HUES48 (cell line): Measurements from ENCODE around the gene OLFM1.

Source experiments
- H3K27ac ChIP-seq: one replicate; pipeline ENCODE4 v1.7.0; 2013; ENCODE audit warnings: low read depth, low read length, inconsistent platforms
- H3K27me3 ChIP-seq: 2 replicates; pipeline ENCODE4 v1.6.1; 2013; ENCODE audit warnings: mild to moderate bottlenecking, low read length; ENCODE audit not compliant: control insufficient read depth, insufficient read depth
- H3K36me3 ChIP-seq: 2 replicates; pipeline ENCODE4 v1.6.1; 2013; ENCODE audit warnings: low read length; ENCODE audit not compliant: control insufficient read depth, insufficient read depth
- H3K4me1 ChIP-seq: 2 replicates; pipeline ENCODE4 v1.6.1; 2013; ENCODE audit warnings: mild to moderate bottlenecking, low read length; ENCODE audit not compliant: control insufficient read depth, insufficient read depth
- H3K4me3 ChIP-seq: 2 replicates; pipeline ENCODE4 v1.5.1; 2013; ENCODE audit warnings: mild to moderate bottlenecking, low read depth, low read length
- H3K9ac ChIP-seq: 2 replicates; pipeline ENCODE4 v1.6.1; 2013; ENCODE audit warnings: mild to moderate bottlenecking, low read depth, low read length, moderate library complexity
- H3K9me3 ChIP-seq: 2 replicates; pipeline ENCODE4 v1.6.1; 2013; ENCODE audit warnings: low read length; ENCODE audit not compliant: control insufficient read depth, insufficient read depth

Gene OLFM1

DNA sequence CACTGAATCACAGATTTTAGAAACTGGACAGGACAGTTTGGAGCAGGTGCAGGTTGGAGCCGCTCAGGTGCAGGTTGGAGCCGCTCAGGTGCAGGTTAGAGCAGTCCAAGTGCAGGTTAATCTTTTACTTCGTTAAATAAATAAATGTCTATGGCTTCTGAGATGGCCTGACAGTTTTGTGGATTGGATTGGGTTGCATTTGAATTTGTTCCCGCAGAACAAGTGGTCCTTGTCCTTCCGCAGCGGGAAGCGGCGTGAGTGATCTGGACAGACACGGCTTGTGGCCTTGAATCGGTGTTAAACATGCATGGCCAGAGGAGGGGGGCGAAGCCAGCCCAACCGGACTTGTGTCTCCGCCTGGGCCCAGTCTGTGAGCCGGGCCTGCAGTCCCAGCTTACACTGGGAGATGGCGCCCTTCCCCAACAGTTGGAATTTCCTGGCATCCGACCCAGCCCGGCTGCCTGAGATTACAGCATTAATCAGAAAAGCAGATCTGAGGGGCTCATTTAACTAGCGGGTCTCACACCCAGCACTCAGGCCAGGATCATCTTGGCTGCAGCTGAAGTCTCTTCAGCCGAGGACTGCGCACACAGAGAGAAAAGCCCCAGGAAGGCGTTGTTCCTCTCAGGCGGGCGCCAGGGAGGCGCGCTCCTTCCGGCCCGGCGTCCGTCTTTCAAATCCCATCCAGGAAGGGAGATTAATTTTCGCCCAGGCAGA, 1.5 kb upstream of the OLFM1 start:
- no peak overlapping the region; the same call in 1 of the 2 replicates for H3K4me3 ChIP-seq
- peaks cover 9% of the 10 kb centered on the region for H3K36me3 ChIP-seq
- H3K4me1 ChIP-seq: peaks cover 6% of the 10 kb centered on the region
- H3K9ac ChIP-seq: no peak overlapping the region
- H3K9me3 ChIP-seq: no peaks in the 10 kb centered on the region
- H3K27me3 ChIP-seq: peaks cover 26% of the 10 kb centered on the region
- H3K27ac ChIP-seq: no peak overlapping the region

DNA sequence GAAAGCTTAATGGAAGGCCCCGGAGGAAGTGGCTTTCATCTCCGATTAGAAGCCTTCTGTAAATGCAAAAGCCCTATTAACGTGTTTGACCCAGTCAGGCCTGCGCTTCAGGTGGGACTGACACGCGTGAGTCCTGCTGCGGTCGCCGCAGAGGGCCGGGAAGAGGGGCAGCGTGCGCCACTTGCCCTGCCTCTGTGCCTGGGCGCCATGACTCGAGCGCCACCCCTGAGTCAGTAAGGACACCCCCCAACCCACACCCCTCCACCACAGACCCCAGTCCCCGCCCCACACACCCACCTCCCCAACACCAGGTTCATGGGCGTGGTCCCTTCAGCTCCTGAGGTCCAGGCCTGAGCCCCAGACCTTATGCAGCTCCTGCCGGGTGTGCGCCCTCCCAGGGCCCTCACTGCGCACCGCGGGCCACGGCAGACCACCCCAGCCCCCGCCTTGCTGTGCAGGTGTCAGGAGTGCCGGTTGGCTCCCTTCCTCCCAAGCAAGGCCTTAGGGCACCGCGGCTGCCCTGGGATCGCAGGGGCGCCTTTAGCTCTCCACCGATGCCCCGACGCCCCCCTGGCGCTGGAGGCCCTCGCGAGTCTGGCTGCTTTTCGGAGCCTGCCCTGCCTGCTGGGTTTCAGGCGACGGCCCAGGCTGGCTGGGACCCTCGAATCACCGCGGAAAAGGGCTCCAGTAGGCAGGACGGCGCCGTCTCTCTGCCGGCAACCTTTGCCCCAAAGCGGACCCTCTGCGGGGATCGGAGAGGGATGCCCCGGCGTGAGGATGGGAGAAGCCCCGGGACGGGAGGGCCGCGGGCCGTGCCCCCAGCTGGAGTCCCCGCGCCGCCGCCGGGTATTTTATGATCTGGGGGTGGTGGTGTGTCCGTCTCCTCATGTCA, 625 bp upstream of the OLFM1 start:
- Histone ChIP-seq H3K27ac (no peak overlapping the region), H3K36me3 (peaks cover 16% of the 10 kb centered on the region), H3K4me1 (peaks cover 6% of the 10 kb centered on the region), H3K4me3 (peak overlapping the region; percentile 53), H3K27me3 (peaks cover 26% of the 10 kb centered on the region), H3K9ac (no peak overlapping the region), H3K9me3 (no peaks in the 10 kb centered on the region)

DNA sequence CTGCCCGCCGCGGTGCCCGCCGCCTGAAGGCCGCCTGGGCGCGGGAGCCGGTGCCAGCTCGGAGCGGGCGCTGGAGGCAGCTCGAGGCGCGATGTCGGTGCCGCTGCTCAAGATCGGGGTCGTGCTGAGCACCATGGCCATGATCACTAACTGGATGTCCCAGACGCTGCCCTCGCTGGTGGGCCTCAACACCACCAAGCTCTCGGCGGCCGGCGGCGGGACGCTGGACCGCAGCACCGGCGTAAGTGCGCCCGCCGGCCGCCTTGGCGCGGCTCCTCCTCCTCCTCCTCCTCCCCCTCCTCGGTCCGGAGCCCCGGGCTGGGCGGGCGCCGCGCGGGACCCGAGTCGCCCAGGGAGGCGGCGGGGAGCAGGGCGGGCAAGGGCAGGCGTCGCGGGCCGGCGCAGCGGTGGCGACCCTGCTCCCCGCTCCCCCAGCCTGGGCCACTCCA, 455 bp downstream of the OLFM1 start:
- Histone ChIP-seq H3K4me1 (peaks cover 6% of the 10 kb centered on the region), H3K9ac (no peak overlapping the region), H3K36me3 (peaks cover 18% of the 10 kb centered on the region), H3K27ac (no peak overlapping the region), H3K9me3 (no peaks in the 10 kb centered on the region), H3K27me3 (peaks cover 26% of the 10 kb centered on the region), H3K4me3 (peak overlapping the region; percentile 57)

DNA sequence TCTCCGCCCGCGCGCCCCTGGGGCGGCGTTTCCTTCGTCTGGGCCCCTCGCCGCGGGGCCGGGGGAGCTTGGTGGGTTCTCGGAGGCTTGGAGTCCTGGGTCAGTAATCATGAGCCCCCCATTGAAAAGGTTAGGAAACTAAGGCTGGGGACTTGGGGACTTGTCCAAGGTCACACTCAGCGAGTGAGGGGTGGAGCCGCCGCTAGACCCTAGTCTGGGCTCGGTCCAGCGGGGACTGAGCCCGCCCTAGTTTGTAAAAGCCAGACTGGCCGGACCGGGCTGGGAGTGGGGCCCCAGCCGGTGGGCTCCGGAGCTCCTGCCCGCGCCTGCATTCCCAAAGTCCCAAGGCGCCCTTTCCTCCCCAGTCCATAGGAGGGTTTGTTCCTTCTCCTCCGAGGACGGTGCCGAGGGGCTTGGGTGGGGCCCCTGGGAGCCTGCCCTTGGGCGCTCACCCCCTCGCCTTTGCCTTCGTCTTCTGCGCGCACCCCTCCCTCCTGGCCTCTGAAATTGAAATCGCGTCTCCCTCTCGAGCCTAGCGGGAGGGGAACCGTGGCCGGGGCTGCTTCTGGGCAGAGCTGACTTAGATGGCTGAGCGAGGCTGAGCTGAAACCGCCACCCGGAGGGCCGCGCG, 995 bp downstream of the OLFM1 start:
- H3K9ac ChIP-seq: no peak overlapping the region
- peaks cover 26% of the 10 kb centered on the region for H3K27me3 ChIP-seq
- peak overlapping the region; percentile 57 for H3K4me3 ChIP-seq
- peaks cover 21% of the 10 kb centered on the region for H3K36me3 ChIP-seq
- H3K27ac ChIP-seq: no peak overlapping the region
- no peaks in the 10 kb centered on the region for H3K9me3 ChIP-seq
- peaks cover 6% of the 10 kb centered on the region for H3K4me1 ChIP-seq

DNA sequence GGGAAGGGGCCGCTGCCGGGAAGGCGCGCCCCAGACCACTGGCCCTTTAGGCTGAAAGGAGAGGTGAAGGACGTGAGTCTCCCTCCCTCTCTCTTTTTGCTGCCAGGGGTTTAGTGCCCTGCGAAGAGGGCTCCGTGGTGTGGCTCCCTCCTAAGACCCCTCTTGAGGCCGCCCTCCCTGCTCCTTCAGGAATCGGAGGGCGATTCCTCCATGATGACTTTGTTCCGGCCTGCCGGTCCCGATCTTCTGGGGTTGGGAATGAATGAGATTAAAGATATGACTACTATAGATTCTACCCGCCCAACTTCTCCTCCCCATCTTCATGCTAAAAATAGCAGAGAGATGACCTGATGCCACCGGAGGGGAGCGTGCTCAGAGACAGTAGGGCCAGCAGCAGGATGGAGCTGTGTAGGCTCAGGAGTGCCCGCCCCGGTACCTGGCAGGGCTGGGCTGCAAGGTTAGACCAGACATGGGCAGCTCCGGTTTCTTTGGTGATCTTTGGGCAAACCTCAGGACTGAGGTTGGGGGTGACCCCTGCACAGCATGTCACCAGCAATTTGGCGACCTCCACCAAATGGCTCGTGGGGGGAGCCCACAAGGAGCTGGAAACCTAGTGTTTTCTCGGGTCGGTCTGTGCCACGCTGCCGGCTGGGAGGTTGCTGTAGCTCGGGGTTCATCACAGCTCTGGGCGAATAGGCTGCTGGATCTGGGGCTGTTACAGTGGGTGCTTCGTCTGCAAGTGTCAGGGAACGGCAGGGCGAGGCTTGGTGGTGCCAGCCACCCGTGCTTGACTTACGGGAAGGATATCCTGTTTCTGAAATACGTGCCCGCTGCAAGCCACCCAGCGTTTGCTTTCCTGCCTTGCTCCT, 1.7 kb downstream of the OLFM1 start:
- Histone ChIP-seq H3K36me3 (peaks cover 24% of the 10 kb centered on the region), H3K4me1 (peaks cover 6% of the 10 kb centered on the region), H3K9me3 (no peaks in the 10 kb centered on the region), H3K27me3 (peaks cover 26% of the 10 kb centered on the region), H3K4me3 (peak overlapping the region; percentile 57), H3K27ac (no peak overlapping the region), H3K9ac (no peak overlapping the region)

DNA sequence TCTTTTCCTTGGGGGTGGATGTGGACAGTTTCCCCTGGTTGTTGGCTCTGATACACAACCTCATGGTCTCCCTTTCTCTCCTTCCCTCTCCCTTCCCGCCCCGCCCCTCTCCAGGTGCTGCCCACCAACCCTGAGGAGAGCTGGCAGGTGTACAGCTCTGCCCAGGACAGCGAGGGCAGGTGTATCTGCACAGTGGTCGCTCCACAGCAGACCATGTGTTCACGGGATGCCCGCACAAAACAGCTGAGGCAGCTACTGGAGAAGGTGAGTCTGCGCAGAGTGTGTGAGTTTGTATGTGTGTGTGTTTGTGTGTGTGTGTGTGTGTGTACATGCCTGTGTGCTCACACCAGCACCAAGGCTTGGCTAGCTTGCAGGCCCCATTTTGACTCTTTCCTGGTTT, 2.6 kb downstream of the OLFM1 start:
- H3K36me3 ChIP-seq: peaks cover 25% of the 10 kb centered on the region
- no peak overlapping the region for H3K27ac ChIP-seq
- H3K4me1 ChIP-seq: peaks cover 6% of the 10 kb centered on the region
- no peak overlapping the region for H3K9ac ChIP-seq
- H3K27me3 ChIP-seq: peaks cover 26% of the 10 kb centered on the region
- no peaks in the 10 kb centered on the region for H3K9me3 ChIP-seq
- H3K4me3 ChIP-seq: no peak overlapping the region

DNA sequence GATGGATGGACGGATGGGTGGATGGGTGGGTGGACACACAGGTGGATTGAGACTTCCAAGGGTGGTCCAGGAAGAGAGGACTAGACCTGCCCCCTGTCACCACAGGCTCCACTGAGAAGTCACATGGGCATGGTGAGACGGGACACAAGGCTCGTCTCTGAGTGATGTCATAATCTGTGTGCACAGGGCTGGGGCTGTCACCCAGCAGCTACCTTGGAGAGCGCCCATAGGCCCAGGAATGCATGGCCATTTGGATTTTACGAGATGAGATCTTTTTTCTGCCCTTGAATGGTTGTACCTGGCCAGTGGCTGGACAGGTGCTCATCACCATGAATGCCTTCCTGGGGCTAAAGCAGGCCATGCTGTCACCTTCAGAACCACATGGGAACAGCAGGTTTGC, 3.1 kb downstream of the OLFM1 start:
- H3K36me3 ChIP-seq: peaks cover 26% of the 10 kb centered on the region
- no peak overlapping the region for H3K4me3 ChIP-seq
- H3K9me3 ChIP-seq: no peaks in the 10 kb centered on the region
- no peak overlapping the region for H3K27ac ChIP-seq
- H3K4me1 ChIP-seq: peaks cover 6% of the 10 kb centered on the region
- H3K27me3 ChIP-seq: peaks cover 26% of the 10 kb centered on the region
- H3K9ac ChIP-seq: no peak overlapping the region

DNA sequence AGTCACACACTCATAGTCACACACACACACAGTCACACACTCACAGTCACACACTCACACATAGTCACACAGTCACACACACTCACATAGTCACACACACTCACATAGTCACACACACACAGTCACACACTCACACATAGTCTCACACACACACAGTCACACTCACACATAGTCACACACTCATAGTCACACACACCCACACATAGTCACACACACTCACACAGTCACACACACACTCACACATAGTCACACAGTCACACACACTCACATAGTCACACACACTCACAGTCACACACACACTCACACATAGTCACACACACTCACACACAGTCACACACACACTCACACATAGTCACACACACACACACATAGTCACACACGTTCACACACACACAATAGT, 4.1 kb downstream of the OLFM1 start:
- peaks cover 36% of the 10 kb centered on the region for H3K36me3 ChIP-seq
- H3K9ac ChIP-seq: no peak overlapping the region
- H3K27ac ChIP-seq: no peak overlapping the region
- peaks cover 6% of the 10 kb centered on the region for H3K4me1 ChIP-seq
- no peaks in the 10 kb centered on the region for H3K9me3 ChIP-seq
- H3K4me3 ChIP-seq: no peak overlapping the region
- H3K27me3 ChIP-seq: peaks cover 22% of the 10 kb centered on the region

DNA sequence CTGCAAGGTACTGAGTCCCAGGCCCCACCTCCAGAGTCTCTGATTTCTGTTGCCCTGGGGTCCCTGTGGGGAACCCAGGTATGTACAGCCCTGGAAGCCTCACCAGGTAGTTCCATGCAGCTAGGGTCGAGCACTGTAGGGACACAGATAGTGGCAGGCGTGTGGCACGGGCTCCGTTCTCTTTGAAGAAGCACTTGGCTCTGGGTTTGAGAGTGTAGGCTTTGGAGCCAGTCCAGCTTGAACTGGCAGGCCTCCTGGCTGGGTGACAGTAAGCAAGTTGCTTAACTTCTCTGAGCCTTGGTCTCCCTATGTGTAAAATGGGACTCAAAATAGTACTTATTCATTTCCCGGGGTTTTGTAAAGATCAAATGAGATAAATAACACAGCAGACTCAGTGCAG, 5.6 kb downstream of the OLFM1 start:
- Histone ChIP-seq H3K4me1 (peaks cover 6% of the 10 kb centered on the region; the same call in 1 of the 2 replicates), H3K27ac (no peak overlapping the region), H3K9ac (no peak overlapping the region), H3K27me3 (peaks cover 18% of the 10 kb centered on the region), H3K9me3 (no peaks in the 10 kb centered on the region), H3K4me3 (no peak overlapping the region), H3K36me3 (peaks cover 47% of the 10 kb centered on the region)

DNA sequence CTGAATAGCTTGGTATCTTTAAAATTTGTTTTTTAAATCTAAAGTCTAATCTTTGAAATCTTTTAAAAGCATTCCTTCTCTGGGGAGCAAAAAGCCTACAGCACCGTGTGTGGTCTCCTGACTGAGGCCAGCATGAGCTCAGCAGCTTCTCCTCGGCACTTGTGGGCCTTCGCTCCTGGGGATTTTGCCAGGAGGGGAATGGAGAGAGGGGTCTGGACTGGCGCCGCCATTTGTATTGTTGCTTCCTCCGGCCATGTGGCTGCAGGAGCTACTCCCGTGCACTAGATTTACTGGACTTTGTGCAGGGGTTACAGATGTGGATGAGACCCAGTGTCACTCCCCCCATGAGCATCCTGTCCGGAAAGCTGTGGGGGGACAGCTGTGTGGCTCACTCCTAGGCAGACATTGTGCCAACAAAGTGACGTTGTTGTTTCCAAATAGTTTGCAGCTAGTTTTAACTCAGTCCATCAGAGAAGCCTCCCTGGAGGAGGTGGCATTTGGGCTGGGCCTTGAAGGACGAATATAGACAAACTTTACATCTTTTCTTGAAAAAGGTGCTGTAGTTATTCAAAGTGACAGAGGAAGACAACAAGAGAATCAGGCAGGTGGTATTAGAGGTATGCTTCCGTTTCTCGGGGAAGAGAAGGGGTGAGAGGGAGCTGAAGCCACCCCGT, 6.6 kb downstream of the OLFM1 start:
- Histone ChIP-seq H3K4me3 (no peak overlapping the region), H3K27ac (no peak overlapping the region), H3K36me3 (peaks cover 53% of the 10 kb centered on the region), H3K4me1 (peaks cover 4% of the 10 kb centered on the region; the same call in 1 of the 2 replicates), H3K9me3 (no peaks in the 10 kb centered on the region), H3K9ac (no peak overlapping the region), H3K27me3 (peaks cover 9% of the 10 kb centered on the region)
